A549 (cell line): ENCODE measurements around the gene TSACC.
"Not testable (repeated sequence)": the region's sequence is repeated elsewhere in the genome, so short reads cannot be mapped to it uniquely, and the experiment has no call there.

Source experiments
- CTCF ChIP-seq: fragments of >200 bp; sonication (Bioruptor Twin); formaldehyde crosslinking; IDR thresholded peaks from 3 replicates; pipeline ENCODE4 v1.5.1; 2016
- EP300 ChIP-seq, 2 experiments: fragments of >200 bp; sonication (Bioruptor Twin); formaldehyde crosslinking; IDR thresholded peaks; 2 replicates in 1 of 2; 3 replicates in 1 of 2; pipeline ENCODE4 v1.6.1; 2016 to 2017
- ESRRA ChIP-seq: fragments of 150-350 bp; IDR thresholded peaks from 2 replicates; pipeline ENCODE4 v1.6.1; 2014; ENCODE audit warnings: mild to moderate bottlenecking, low read length, borderline replicate concordance
- HOXA7 ChIP-seq: fragments of 250-450 bp; sonication (Bioruptor Pico); IDR thresholded peaks from 2 replicates; pipeline ENCODE4 v1.5.0; 2020; ENCODE audit warnings: mild to moderate bottlenecking, moderate library complexity
- JUN ChIP-seq, 2 experiments: fragments of >200 bp; sonication (Bioruptor Twin); formaldehyde crosslinking; IDR thresholded peaks; 2 replicates in 1 of 2; 3 replicates in 1 of 2; pipeline ENCODE4 v1.6.1; 2016 to 2017
- JUNB ChIP-seq: fragments of >200 bp; sonication (Bioruptor Twin); formaldehyde crosslinking; IDR thresholded peaks from 2 replicates; pipeline ENCODE4 v1.6.1; 2016
- KDM1A ChIP-seq: fragments of 200-600 bp; sonication (generic); IDR thresholded peaks from 2 replicates; pipeline ENCODE4 v1.6.1; 2016; ENCODE audit warnings: low read depth, mild to moderate bottlenecking
- KDM5A ChIP-seq: fragments of 200-600 bp; sonication (generic); IDR thresholded peaks from 2 replicates; pipeline ENCODE4 v1.6.1; 2016; ENCODE audit warnings: antibody characterized with exemption, mild to moderate bottlenecking
- MAX ChIP-seq: IDR thresholded peaks from 2 replicates; pipeline ENCODE4 v1.6.1; 2012
- MYC ChIP-seq: IDR thresholded peaks from 2 replicates; pipeline ENCODE4 v1.6.1; 2012; ENCODE audit warnings: mild to moderate bottlenecking, inconsistent platforms, low read length, improper control_type of control experiment, borderline replicate concordance
- NFE2L2 ChIP-seq: fragments of 150-350 bp; conservative IDR thresholded peaks from 2 replicates; pipeline ENCODE4 v1.6.1; 2014; ENCODE audit warnings: low read length
- POLR2A ChIP-seq: IDR thresholded peaks from 2 replicates; pipeline ENCODE4 v1.6.1; 2012; ENCODE audit warnings: mild to moderate bottlenecking, low read length
- RARB ChIP-seq: fragments of 250-450 bp; sonication (Bioruptor Pico); IDR thresholded peaks from 2 replicates; pipeline ENCODE4 v1.8.0; 2021; ENCODE audit warnings: mild to moderate bottlenecking, moderate library complexity

GRCh38 chr1:156346035-156346434 is 7.7 kb downstream of the TSACC start:
- not testable (repeated sequence) for TF ChIP-seq CTCF; JUN (IDR thresholded peaks at IDR 0.05); JUNB; MAX; KDM1A; MYC; EP300 (IDR thresholded peaks at IDR 0.05); NFE2L2; RARB; POLR2A; ESRRA; KDM5A; HOXA7
